ENCODE measurements around the gene RNU1-3.
"Not testable (repeated sequence)": the region's sequence is repeated elsewhere in the genome, so short reads cannot be mapped to it uniquely, and the experiment has no call there.

RNU1-3 gene

DNA sequence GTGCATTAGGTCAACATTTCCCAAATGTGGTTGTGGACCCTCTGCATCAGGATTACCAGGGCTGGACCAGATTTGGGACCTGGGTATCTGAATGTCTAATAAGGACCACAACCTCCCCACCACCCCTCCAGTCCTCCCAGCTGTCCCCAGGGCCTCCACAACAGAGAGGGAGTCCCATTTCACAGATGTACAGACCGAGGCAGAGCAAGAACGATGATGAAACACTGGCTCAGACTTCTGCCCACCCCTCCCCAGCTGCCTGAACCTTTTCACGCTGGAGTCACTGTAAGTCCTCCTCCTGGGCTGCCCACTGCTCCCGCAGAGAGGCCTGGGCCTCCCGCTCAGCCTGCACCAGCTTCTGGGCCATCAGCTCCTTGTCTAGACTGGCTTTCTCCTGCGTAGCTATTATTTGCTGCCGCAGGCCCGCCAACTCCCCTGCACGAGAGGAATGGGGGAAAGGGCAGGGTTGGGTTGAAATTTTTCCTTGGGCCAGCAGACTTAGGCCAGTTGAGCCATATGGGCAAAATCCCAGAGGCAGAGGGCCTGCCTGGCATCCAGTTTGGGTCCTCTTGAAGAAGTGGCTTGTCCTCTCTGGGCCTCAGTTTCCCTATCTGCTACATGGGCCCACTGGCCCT is 45.0 kb downstream of the RNU1-3 start:
- H3K4me1 ChIP-seq (ENCODE audit: control insufficient read depth, insufficient read depth, low read length, unreplicated experiment); H3K27me3 ChIP-seq (ENCODE audit: insufficient read depth, low read length); H3K36me3 ChIP-seq (ENCODE audit: insufficient read depth, low read length); H3K4me3 ChIP-seq (ENCODE audit: low read depth, low read length); H2AFZ ChIP-seq (ENCODE audit: low read length, unreplicated experiment); H3K27ac ChIP-seq (ENCODE audit: low read depth, low read length); H3K79me2 ChIP-seq (ENCODE audit: control insufficient read depth, insufficient read depth, low read length, unreplicated experiment): not testable (repeated sequence)

DNA sequence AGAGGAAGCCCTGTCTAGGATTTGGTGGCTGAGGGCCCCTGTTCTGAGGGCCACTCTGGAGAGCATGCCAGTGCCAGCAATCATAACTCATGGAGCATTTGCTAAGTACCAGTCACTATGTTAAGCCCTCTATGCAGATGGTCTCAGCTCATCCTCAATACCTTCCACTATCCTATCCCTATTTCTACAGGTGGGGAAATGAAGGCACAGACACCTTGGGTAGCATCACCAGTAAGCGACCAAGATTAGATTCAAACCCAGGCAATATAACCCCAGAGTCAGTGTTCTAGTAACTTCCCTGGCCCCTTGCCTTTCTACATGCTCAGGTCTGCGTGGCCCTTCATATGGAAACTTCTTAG is 45.5 kb downstream of the RNU1-3 start:
- H3K36me3 ChIP-seq (ENCODE audit: insufficient read depth, low read length): peaks cover 5% of the 10 kb centered on the region; the same call in 1 of the 2 replicates
- H3K27me3 ChIP-seq (ENCODE audit: insufficient read depth, low read length): no peaks in the 10 kb centered on the region
- no peak overlapping the region for H2AFZ ChIP-seq (ENCODE audit: low read length, unreplicated experiment)
- no peak overlapping the region for H3K27ac ChIP-seq (ENCODE audit: low read depth, low read length)
- no peaks in the 10 kb centered on the region for H3K79me2 ChIP-seq (ENCODE audit: control insufficient read depth, insufficient read depth, low read length, unreplicated experiment)
- peaks cover 5% of the 10 kb centered on the region for H3K4me1 ChIP-seq (ENCODE audit: control insufficient read depth, insufficient read depth, low read length, unreplicated experiment)
- H3K4me3 ChIP-seq (ENCODE audit: low read depth, low read length): no peak overlapping the region

DNA sequence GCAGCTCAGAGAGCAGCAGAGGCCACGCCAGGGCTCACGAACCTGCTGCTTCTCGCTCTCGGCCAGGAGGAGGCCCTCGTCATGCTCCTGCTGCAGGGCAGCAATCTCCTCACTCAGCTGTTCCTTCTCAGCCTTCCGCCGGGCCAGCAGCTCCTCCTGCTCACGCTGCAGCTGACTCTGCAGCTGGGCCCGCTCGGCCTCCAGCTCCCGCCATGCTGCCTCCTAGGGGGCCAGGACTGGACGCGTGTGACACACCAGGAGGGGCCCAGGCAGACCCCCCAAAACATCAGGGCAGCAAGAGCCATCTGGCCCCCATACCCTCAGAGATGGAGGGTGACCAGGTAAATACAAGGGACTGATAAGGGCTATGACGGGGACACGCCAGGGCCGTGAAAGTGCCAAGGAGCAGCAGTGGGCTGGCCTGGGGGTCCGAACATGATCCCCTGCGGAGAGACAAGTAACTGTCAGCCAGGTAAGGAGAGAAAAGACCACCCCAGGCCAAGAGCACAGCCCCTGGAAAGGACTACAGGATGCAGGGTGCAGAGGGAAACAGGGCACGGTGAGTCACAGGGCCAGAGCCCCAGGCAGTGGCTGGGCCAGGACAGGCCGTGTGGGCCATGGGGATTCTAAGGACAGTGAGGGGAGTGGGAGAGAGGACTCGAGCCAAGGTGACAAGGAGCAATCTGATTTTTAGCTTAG is 46.8 kb downstream of the RNU1-3 start:
- H3K27ac ChIP-seq (ENCODE audit: low read depth, low read length); H3K27me3 ChIP-seq (ENCODE audit: insufficient read depth, low read length); H3K4me3 ChIP-seq (ENCODE audit: low read depth, low read length); H2AFZ ChIP-seq (ENCODE audit: low read length, unreplicated experiment); H3K36me3 ChIP-seq (ENCODE audit: insufficient read depth, low read length); H3K4me1 ChIP-seq (ENCODE audit: control insufficient read depth, insufficient read depth, low read length, unreplicated experiment); H3K79me2 ChIP-seq (ENCODE audit: control insufficient read depth, insufficient read depth, low read length, unreplicated experiment): not testable (repeated sequence)

DNA sequence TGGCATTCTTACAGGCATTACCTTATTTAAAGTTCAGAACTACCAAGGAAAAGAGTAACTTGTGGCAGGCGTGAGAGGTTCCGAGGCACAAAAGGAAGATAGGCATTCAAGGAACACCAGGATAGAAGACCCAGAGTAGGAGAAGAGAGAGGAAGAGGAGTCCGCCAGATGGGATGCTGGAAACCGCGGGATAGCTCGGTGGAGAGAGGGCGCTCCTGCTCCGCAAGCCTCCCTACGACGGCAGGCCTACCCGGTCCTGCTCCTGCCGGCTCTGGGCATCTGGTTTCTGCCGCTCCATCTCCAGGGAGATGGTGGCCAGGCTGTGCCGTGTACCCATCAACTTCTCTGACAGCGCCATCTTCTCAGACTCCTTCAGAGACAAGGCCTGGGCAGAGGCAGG is 48.0 kb downstream of the RNU1-3 start:
- Histone ChIP-seq H3K4me3 (ENCODE audit: low read depth, low read length) (no peak overlapping the region), H3K27me3 (ENCODE audit: insufficient read depth, low read length) (no peaks in the 10 kb centered on the region), H3K79me2 (ENCODE audit: control insufficient read depth, insufficient read depth, low read length, unreplicated experiment) (no peaks in the 10 kb centered on the region), H3K4me1 (ENCODE audit: control insufficient read depth, insufficient read depth, low read length, unreplicated experiment) (peaks cover 11% of the 10 kb centered on the region), H3K36me3 (ENCODE audit: insufficient read depth, low read length) (no peaks in the 10 kb centered on the region), H2AFZ (ENCODE audit: low read length, unreplicated experiment) (no peak overlapping the region), H3K27ac (ENCODE audit: low read depth, low read length) (no peak overlapping the region)

DNA sequence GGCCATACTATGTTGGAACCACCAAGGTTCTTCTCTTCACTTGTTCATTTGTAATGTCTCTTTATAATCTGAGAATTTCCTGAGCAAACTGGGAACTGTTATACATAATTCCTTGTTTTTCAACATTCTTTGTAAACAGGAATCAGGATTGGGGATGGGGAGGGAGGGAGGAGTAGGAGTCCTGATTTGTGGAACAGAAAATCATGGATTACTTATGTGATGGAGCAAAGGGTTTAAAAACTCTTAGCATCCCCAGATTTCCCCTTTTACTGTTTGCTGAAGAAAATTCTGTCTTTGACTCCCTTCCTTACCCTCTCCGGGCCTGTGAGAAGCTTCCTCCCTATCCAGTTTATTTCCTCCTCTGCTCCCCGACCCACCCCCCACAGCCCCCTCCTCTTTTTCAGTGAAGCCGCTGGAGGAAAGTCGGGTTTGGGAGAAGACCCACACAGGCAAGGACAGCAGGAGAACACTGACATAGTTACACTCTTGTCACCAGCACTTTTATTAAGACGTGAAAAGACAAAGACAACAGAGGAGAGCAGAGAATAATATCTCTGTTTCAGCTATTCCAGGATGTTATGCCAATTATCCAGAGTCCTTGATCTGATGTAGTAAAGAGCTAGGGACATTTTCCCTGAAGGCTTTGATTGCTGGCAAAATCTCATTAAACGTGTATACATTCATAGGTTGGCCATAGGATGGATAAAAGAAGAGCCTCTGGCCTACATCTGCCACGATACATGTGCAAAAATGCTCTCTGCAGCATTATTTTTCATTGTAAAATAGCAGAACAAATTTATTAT is 48.8 kb downstream of the RNU1-3 start:
- no peaks in the 10 kb centered on the region for H3K79me2 ChIP-seq (ENCODE audit: control insufficient read depth, insufficient read depth, low read length, unreplicated experiment)
- H3K36me3 ChIP-seq (ENCODE audit: insufficient read depth, low read length): no peaks in the 10 kb centered on the region
- no peak overlapping the region for H2AFZ ChIP-seq (ENCODE audit: low read length, unreplicated experiment)

DNA sequence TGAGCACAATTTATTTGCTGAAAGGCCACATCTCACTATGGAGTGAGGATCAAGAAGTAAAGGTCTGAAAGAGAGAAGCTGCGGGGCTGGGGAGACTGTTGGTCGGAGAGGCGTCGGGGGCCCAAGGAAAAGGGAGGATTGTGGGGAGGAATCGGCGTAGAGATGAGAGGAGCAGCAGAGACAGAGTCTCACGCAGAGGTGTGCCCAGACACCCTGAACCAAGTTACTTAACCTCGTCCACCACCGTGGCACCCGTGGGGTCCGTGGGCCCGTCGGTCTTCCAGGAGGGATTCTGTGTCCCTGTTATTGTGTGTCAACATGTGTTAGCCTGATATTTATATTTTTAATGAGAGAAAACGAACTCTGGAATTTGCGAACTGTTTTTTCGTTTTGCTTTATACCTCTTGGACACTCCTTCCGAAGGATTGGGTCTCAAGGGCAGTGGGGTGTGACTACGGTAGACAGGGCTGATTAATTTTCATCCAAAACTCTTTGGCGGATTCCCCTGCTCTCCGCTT is 49.6 kb downstream of the RNU1-3 start:
- Histone ChIP-seq H3K27ac (ENCODE audit: low read depth, low read length) (no peak overlapping the region), H3K4me1 (ENCODE audit: control insufficient read depth, insufficient read depth, low read length, unreplicated experiment) (peaks cover 14% of the 10 kb centered on the region)

More for the DNA sequence above, 48.8 kb downstream of the RNU1-3 start:
- peaks cover 12% of the 10 kb centered on the region for H3K4me1 ChIP-seq (ENCODE audit: control insufficient read depth, insufficient read depth, low read length, unreplicated experiment)
- H3K27ac ChIP-seq (ENCODE audit: low read depth, low read length): no peak overlapping the region
- no peak overlapping the region for H3K4me3 ChIP-seq (ENCODE audit: low read depth, low read length)
- no peaks in the 10 kb centered on the region for H3K27me3 ChIP-seq (ENCODE audit: insufficient read depth, low read length)

More for the DNA sequence above, 49.6 kb downstream of the RNU1-3 start:
- H3K4me3 ChIP-seq (ENCODE audit: low read depth, low read length): no peak overlapping the region
- H3K79me2 ChIP-seq (ENCODE audit: control insufficient read depth, insufficient read depth, low read length, unreplicated experiment): peaks cover 7% of the 10 kb centered on the region
- no peak overlapping the region for H2AFZ ChIP-seq (ENCODE audit: low read length, unreplicated experiment)
- H3K36me3 ChIP-seq (ENCODE audit: insufficient read depth, low read length): no peaks in the 10 kb centered on the region
- no peaks in the 10 kb centered on the region for H3K27me3 ChIP-seq (ENCODE audit: insufficient read depth, low read length)
